ENCODE data around the gene SLC26A9. TPM values are rescaled to one million over a fixed set of nuclear protein-coding genes. Genes with fewer than 3 reads are reported as not detected.
"Not testable (repeated sequence)": the region's sequence is repeated elsewhere in the genome, so short reads cannot be mapped to it uniquely, and the experiment has no call there.

The SLC26A9 gene
- total and polyA plus RNA-seq, 2 donors (not counting 1 experiment from before 2014, with no cell fraction given) = not detected

DNA sequence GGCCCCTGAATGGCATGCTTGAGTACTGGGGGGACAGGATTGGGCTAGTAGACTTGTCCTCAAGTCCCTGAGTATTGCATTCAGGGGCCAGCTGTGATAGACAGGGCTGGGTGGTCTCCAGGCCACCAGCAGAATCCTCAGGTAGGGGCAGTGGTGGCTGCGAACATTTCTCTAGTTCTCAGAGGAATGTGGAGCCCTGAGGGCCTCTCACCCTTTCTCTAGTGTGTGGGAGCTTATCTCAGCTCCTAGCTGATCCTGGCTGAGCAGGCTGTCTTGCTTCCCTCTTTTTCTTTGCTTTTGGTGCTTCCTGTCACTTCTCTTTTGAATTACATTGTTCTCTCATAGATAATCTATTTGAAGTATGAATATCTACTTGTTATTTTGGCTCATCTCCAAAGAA is 63.3 kb downstream of the SLC26A9 start:
- DNase-seq = no peak
- intact Hi-C loops (cut with micrococcal nuclease) = no loop called here
- no peaks in the 10 kb centered on the region for H3K79me2 ChIP-seq (ENCODE audit: control insufficient read depth, insufficient read depth, low read length)
- Mint-ChIP-seq H3K4me1 (no peaks in the 10 kb centered on the region), H3K27me3 (no peaks in the 10 kb centered on the region), H3K9me3 (ENCODE audit: insufficient read depth) (peaks cover 15% of the 10 kb centered on the region), H3K27ac (no peak overlapping the region), H3K4me3 (no peak overlapping the region)
- no peak overlapping the region for H2AFZ ChIP-seq (ENCODE audit: insufficient read depth, low read depth, low read length, poor library complexity, severe bottlenecking)
- TF ChIP-seq, protein P1, sequence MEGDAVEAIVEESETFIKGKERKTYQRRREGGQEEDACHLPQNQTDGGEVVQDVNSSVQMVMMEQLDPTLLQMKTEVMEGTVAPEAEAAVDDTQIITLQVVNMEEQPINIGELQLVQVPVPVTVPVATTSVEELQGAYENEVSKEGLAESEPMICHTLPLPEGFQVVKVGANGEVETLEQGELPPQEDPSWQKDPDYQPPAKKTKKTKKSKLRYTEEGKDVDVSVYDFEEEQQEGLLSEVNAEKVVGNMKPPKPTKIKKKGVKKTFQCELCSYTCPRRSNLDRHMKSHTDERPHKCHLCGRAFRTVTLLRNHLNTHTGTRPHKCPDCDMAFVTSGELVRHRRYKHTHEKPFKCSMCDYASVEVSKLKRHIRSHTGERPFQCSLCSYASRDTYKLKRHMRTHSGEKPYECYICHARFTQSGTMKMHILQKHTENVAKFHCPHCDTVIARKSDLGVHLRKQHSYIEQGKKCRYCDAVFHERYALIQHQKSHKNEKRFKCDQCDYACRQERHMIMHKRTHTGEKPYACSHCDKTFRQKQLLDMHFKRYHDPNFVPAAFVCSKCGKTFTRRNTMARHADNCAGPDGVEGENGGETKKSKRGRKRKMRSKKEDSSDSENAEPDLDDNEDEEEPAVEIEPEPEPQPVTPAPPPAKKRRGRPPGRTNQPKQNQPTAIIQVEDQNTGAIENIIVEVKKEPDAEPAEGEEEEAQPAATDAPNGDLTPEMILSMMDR (IDR thresholded peaks at IDR 0.05) = no peak
- TF ChIP-seq EZH2 (IDR thresholded peaks at IDR 0.05; ENCODE audit: borderline replicate concordance, insufficient read depth, low read depth, low read length, poor library complexity, severe bottlenecking) = no peak
- ATAC-seq (ENCODE audit: low read depth) = no peak
- no peaks in the 10 kb centered on the region for H3K27me3 ChIP-seq (replicated peaks in 1 of 4; ENCODE audit: control extremely low read depth in 1 of 4, control insufficient read depth in 3 of 4, insufficient read depth in 4 of 4, low read length in 3 of 4)
- H3K9me3 ChIP-seq (ENCODE audit: control extremely low read depth in 1 of 3, control insufficient read depth in 2 of 3, insufficient read depth in 1 of 3, low read length in 2 of 3) = peaks cover 0 to 15% (median 13%) of the 10 kb centered on the region in 3 donors
- ChIA-PET CTCF (no interaction called here), POLR2A (no interaction called here)
- no peaks in the 10 kb centered on the region for H4K20me1 ChIP-seq (ENCODE audit: control insufficient read depth, insufficient read depth, low read length, poor library complexity, severe bottlenecking)
- no peaks in the 10 kb centered on the region for H3K36me3 ChIP-seq (replicated peaks in 1 of 2; ENCODE audit: control extremely low read depth in 1 of 2, control insufficient read depth in 1 of 2, extremely low read depth in 1 of 2, insufficient read depth in 2 of 2, low read length in 1 of 2)
- H3K4me2 ChIP-seq (replicated peaks; ENCODE audit: low read depth, low read length, poor library complexity, severe bottlenecking) = no peak overlapping the region
- H3K27ac ChIP-seq (ENCODE audit: low read length in 2 of 2) = no peak overlapping the region
- H3K4me3 ChIP-seq (ENCODE audit: control extremely low read depth in 1 of 5, extremely low read depth in 1 of 5, insufficient read depth in 1 of 5, low read depth in 2 of 5, low read length in 4 of 5) = no peak overlapping the region
- 100% methylated on average over 1 of the region's 1 CpG for WGBS (ENCODE audit: insufficient coverage)
- H3K4me1 ChIP-seq (ENCODE audit: control insufficient read depth in 2 of 2, insufficient read depth in 2 of 2, low read length in 2 of 2) = no peaks in the 10 kb centered on the region
- H3K9ac ChIP-seq (ENCODE audit: low read length) = no peak overlapping the region

DNA sequence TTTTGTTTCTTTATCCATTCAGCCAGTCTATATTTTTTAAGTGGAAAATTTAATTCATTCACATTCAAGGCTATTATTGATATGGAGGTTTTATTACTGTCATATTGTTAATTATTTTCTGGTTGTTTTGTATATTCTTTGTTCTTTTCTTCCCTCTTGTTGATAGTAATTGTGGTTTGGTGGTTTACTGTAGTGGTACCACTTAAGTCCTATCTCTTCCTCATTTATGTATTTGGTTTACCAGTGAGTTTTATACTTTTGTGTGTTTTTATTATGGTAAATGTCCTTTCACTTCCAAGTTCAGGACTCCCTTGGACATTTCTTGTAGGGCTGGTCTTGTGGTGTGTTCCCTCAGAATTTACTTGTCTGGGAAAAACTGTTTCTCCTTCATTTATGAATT is 65.2 kb downstream of the SLC26A9 start:
- Histone ChIP-seq H4K20me1 (ENCODE audit: control insufficient read depth, insufficient read depth, low read length, poor library complexity, severe bottlenecking) (no peaks in the 10 kb centered on the region), H3K36me3 (replicated peaks in 1 of 2; ENCODE audit: control extremely low read depth in 1 of 2, control insufficient read depth in 1 of 2, extremely low read depth in 1 of 2, insufficient read depth in 2 of 2, low read length in 1 of 2) (no peaks in the 10 kb centered on the region), H3K4me1 (ENCODE audit: control insufficient read depth in 2 of 2, insufficient read depth in 2 of 2, low read length in 2 of 2) (no peaks in the 10 kb centered on the region), H3K79me2 (ENCODE audit: control insufficient read depth, insufficient read depth, low read length) (no peaks in the 10 kb centered on the region), H2AFZ (ENCODE audit: insufficient read depth, low read depth, low read length, poor library complexity, severe bottlenecking) (no peak overlapping the region), H3K27me3 (replicated peaks in 1 of 4; ENCODE audit: control extremely low read depth in 1 of 4, control insufficient read depth in 3 of 4, insufficient read depth in 4 of 4, low read length in 3 of 4) (no peaks in the 10 kb centered on the region), H3K9ac (ENCODE audit: low read length) (no peak overlapping the region), H3K27ac (ENCODE audit: low read length in 2 of 2) (no peak overlapping the region), H3K4me2 (replicated peaks; ENCODE audit: low read depth, low read length, poor library complexity, severe bottlenecking) (no peak overlapping the region), H3K9me3 (ENCODE audit: control extremely low read depth in 1 of 3, control insufficient read depth in 2 of 3, insufficient read depth in 1 of 3, low read length in 2 of 3) (peaks cover 0 to 15% (median 13%) of the 10 kb centered on the region in 3 donors), H3K4me3 (ENCODE audit: control extremely low read depth in 1 of 5, extremely low read depth in 1 of 5, insufficient read depth in 1 of 5, low read depth in 2 of 5, low read length in 4 of 5) (no peak overlapping the region)
- DNase-seq (no peak), ATAC-seq (ENCODE audit: low read depth) (no peak)
- H3K9me3 Mint-ChIP-seq (ENCODE audit: insufficient read depth) = peaks cover 15% of the 10 kb centered on the region
- intact Hi-C loops (cut with micrococcal nuclease) = no loop called here
- no peak for TF ChIP-seq EZH2 (IDR thresholded peaks at IDR 0.05; ENCODE audit: borderline replicate concordance, insufficient read depth, low read depth, low read length, poor library complexity, severe bottlenecking)
- TF ChIP-seq, protein P1 (IDR thresholded peaks at IDR 0.05) = no peak
- H3K27ac Mint-ChIP-seq = no peak overlapping the region
- ChIA-PET POLR2A (no interaction called here), CTCF (interaction anchor here (1.3 kb wide), 1 partner anchor 18 kb away, joined by 3 read pairs; no protein-coding TSS in a partner anchor)
- no peak overlapping the region for H3K4me3 Mint-ChIP-seq
- no peaks in the 10 kb centered on the region for H3K27me3 Mint-ChIP-seq
- no peaks in the 10 kb centered on the region for H3K4me1 Mint-ChIP-seq

DNA sequence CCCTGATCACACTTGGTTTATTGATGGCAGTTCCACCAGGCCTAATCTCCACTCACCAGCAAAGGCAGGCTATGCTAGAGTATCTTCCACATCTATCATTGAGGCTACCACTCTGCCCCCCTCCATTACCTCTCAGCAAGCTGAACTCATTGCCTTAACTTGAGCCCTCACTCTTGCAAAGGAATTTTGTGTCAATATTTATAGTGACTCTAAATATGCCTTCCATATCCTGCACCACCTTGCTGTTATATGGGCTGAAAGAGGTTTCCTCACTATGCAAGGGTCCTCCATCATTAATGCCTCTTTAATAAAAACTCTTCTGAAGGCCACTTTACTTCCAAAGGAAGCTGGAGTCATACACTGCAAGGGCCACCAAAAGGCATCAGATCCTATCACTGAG is 70.1 kb downstream of the SLC26A9 start:
- H4K20me1 ChIP-seq (ENCODE audit: control insufficient read depth, insufficient read depth, low read length, poor library complexity, severe bottlenecking); intact Hi-C loops (cut with micrococcal nuclease); H3K9me3 ChIP-seq (ENCODE audit: control extremely low read depth in 1 of 3, control insufficient read depth in 2 of 3, insufficient read depth in 1 of 3, low read length in 2 of 3); POLR2A ChIA-PET; H3K4me2 ChIP-seq (replicated peaks; ENCODE audit: low read depth, low read length, poor library complexity, severe bottlenecking); H3K27ac ChIP-seq (ENCODE audit: low read length in 2 of 2); H3K27me3 Mint-ChIP-seq; H3K79me2 ChIP-seq (ENCODE audit: control insufficient read depth, insufficient read depth, low read length); H3K27me3 ChIP-seq (replicated peaks in 1 of 4; ENCODE audit: control extremely low read depth in 1 of 4, control insufficient read depth in 3 of 4, insufficient read depth in 4 of 4, low read length in 3 of 4); H3K4me1 ChIP-seq (ENCODE audit: control insufficient read depth in 2 of 2, insufficient read depth in 2 of 2, low read length in 2 of 2); H3K27ac Mint-ChIP-seq; DNase-seq; H3K4me1 Mint-ChIP-seq; H3K9ac ChIP-seq (ENCODE audit: low read length); H2AFZ ChIP-seq (ENCODE audit: insufficient read depth, low read depth, low read length, poor library complexity, severe bottlenecking); H3K36me3 ChIP-seq (replicated peaks in 1 of 2; ENCODE audit: control extremely low read depth in 1 of 2, control insufficient read depth in 1 of 2, extremely low read depth in 1 of 2, insufficient read depth in 2 of 2, low read length in 1 of 2); H3K9me3 Mint-ChIP-seq (ENCODE audit: insufficient read depth); H3K4me3 ChIP-seq (ENCODE audit: control extremely low read depth in 1 of 5, extremely low read depth in 1 of 5, insufficient read depth in 1 of 5, low read depth in 2 of 5, low read length in 4 of 5); CTCF ChIA-PET; ATAC-seq (ENCODE audit: low read depth); H3K4me3 Mint-ChIP-seq: not testable (repeated sequence)
